ENCODE measurements around the gene NOP56.

NOP56 gene

GRCh38 chr20:2688041-2688591, 35.7 kb downstream of the NOP56 start:
- DNase-seq: peak; percentile 79 to 80

GRCh38 chr20:2690213-2690612, 37.8 kb downstream of the NOP56 start:
- no peak for DNase-seq

GRCh38 chr20:2690718-2691117, 38.3 kb downstream of the NOP56 start:
- no peak for DNase-seq

- no peak for DNase-seq
These were observed 38.7 kb downstream of the NOP56 start for GRCh38 chr20:2691127-2691526.

GRCh38 chr20:2691663-2692035, 39.2 kb downstream of the NOP56 start:
- DNase-seq: no peak

GRCh38 chr20:2692036-2692885, 39.8 kb downstream of the NOP56 start, which contains the start of gene EBF4:
Gene EBF4 (plus strand): TSS chr20:2692780. CDS start chr20:2693646, 866 bp downstream.
- peak in 1 of 2 donors; percentile 31 for DNase-seq

- peak in 1 of 2 donors; percentile 30 for DNase-seq
These were observed 40.5 kb downstream of the NOP56 start for GRCh38 chr20:2692886-2693285.

GRCh38 chr20:2693286-2694007, 41.0 kb downstream of the NOP56 start:
- DNase-seq: peak; percentile 44 to 66

GRCh38 chr20:2694008-2694471, 41.6 kb downstream of the NOP56 start:
- DNase-seq: no peak

- no peak for DNase-seq
These were observed 42.1 kb downstream of the NOP56 start for GRCh38 chr20:2694519-2694918.

GRCh38 chr20:2695206-2695983, 43.0 kb downstream of the NOP56 start:
- no peak for DNase-seq

GRCh38 chr20:2695984-2696525, 43.6 kb downstream of the NOP56 start:
- peak in 1 of 2 donors; percentile 8 for DNase-seq

GRCh38 chr20:2696646-2697045, 44.2 kb downstream of the NOP56 start:
- no peak for DNase-seq

- DNase-seq: no peak
These were observed 45.3 kb downstream of the NOP56 start for GRCh38 chr20:2697768-2698167.

- DNase-seq: no peak
These were observed 45.9 kb downstream of the NOP56 start for GRCh38 chr20:2698186-2698817.

GRCh38 chr20:2698912-2699311, 46.5 kb downstream of the NOP56 start:
- no peak for DNase-seq

- DNase-seq: peak in 1 of 2 donors; percentile 15
These were observed 47.5 kb downstream of the NOP56 start for GRCh38 chr20:2699775-2700413.

- DNase-seq: peak in 1 of 2 donors; percentile 11
These were observed 48.6 kb downstream of the NOP56 start for GRCh38 chr20:2700913-2701620.

- no peak for DNase-seq
These were observed 49.2 kb downstream of the NOP56 start for GRCh38 chr20:2701671-2702081.

- DNase-seq: no peak
These were observed 51.5 kb downstream of the NOP56 start for GRCh38 chr20:2703716-2704475.
